Upper lobe of left lung (tissue), 4 donors: ENCODE measurements around the gene ETV7.

Experiments used
- EP300 ChIP-seq, 4 donors: sonication (generic); formaldehyde crosslinking; IDR thresholded peaks; one replicate each; pipeline ENCODE4 v1.5.1; 2017; ENCODE audit warnings: antibody characterized with exemption in 4 of 4, control low read depth in 2 of 4
- POLR2A ChIP-seq, 4 donors: fragments of 450-650 bp; IDR thresholded peaks; one replicate each; pipeline ENCODE4 v1.5.1; 2016 to 2017; ENCODE audit warnings: antibody characterized with exemption in 4 of 4, mild to moderate bottlenecking in 2 of 4
- TF ChIP-seq, protein P1 (sequence below), 6 experiments: fragments of 450-650 bp in 4 of 6; fragments of 200-600 bp in 2 of 6; sonication (generic) in 2 of 6; IDR thresholded peaks; one replicate each; pipeline ENCODE4 v1.5.1; 2016 to 2019; ENCODE audit warnings: antibody characterized with exemption in 6 of 6

DNA sequence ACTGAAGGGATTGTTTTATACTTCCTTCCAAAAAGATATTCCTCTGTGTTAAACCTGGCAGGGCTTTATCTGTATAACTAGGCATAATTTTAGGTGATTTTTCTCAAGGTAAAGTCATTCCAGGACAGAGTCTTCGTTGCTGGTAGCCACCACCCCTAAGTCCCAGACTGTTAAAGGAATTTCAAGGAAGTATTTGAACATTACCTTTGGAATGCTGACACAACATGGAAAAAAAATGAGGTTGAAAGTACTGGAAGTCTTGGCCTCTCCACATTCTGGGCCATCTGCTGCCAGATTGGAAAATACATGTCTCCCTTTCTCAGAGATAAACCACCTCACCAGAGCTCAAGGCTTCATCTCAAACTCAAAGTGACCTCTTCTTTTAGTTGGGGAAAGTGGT is 27.0 kb upstream of the ETV7 start:
- TF ChIP-seq, protein P1, sequence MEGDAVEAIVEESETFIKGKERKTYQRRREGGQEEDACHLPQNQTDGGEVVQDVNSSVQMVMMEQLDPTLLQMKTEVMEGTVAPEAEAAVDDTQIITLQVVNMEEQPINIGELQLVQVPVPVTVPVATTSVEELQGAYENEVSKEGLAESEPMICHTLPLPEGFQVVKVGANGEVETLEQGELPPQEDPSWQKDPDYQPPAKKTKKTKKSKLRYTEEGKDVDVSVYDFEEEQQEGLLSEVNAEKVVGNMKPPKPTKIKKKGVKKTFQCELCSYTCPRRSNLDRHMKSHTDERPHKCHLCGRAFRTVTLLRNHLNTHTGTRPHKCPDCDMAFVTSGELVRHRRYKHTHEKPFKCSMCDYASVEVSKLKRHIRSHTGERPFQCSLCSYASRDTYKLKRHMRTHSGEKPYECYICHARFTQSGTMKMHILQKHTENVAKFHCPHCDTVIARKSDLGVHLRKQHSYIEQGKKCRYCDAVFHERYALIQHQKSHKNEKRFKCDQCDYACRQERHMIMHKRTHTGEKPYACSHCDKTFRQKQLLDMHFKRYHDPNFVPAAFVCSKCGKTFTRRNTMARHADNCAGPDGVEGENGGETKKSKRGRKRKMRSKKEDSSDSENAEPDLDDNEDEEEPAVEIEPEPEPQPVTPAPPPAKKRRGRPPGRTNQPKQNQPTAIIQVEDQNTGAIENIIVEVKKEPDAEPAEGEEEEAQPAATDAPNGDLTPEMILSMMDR (IDR thresholded peaks at IDR 0.05), result no peak
- TF ChIP-seq POLR2A (IDR thresholded peaks at IDR 0.05) (no peak), EP300 (IDR thresholded peaks at IDR 0.05) (no peak)
